Keratinocyte (primary cell): ENCODE data around the gene BATF.

ENCODE experiments used
- CTCF ChIP-seq, 3 experiments: IDR thresholded peaks in 1 of 3; conservative IDR thresholded peaks in 1 of 3; optimal IDR thresholded peaks in 1 of 3; 2 replicates in 2 of 3; 3 replicates in 1 of 3; pipeline versions ENCODE3 to v1.5.1; 2011; ENCODE audit warnings: low read length in 3 of 3, mild to moderate bottlenecking in 3 of 3, moderate library complexity in 2 of 3, control low read depth in 1 of 3, inconsistent platforms in 1 of 3; ENCODE audit not compliant: insufficient read depth in 2 of 3; ENCODE audit errors: extremely low read depth in 1 of 3
- EZH2 ChIP-seq: IDR thresholded peaks from one replicate; pipeline ENCODE4 v1.6.1; 2012; ENCODE audit warnings: inconsistent platforms, mild to moderate bottlenecking, low read length, moderate library complexity

DNA sequence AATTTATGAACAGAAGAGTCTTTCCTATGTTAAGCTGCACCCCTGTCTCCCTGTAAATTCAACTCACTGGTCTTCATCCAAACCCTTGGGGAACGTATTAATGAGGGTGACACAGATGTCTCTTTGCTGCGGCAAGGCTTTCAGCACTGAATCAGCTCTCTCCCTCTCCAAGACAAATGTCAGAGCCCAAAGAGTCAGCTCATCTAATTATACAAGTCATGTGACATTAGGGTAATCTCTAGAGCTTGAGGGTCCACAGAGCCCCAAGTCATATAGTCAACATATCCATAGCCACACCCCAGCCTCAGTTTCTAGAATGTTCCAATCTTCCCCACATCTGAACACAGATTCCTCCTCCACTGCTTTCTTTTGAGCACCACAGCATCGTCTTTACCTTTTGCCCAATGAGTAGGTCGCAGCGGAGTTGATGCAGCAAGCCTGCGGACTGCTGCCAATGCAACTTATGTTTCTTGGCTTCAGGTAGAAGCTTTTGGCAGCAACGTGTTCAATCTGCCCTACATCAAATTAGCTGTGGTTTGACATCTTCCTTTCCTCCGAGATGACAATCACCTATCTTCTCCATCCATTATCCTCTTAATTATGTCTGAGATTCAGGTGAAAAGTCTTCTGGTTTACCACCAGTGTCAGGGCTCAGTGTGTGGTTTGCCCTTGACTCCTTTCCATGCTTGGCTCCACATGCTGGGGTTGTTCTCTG lies 5.3 kb downstream of the BATF start:
- TF ChIP-seq EZH2: no peak
- TF ChIP-seq CTCF (optimal IDR thresholded peaks at IDR 0.05 in 1 of 3, IDR thresholded peaks at IDR 0.05 in 1 of 3, conservative IDR thresholded peaks at IDR 0.05 in 1 of 3; ENCODE audit: extremely low read depth in 1 of 3, insufficient read depth in 2 of 3, low read length in 3 of 3): no peak
